ENCODE results near the gene JARID2.

GRCh38 chr6:15386756-15387112 lies 140.9 kb downstream of the JARID2 start:
- TF ChIP-seq POLR2A (IDR thresholded peaks at IDR 0.05) (no peak), CTCF (IDR thresholded peaks at IDR 0.05) (no peak)
